Gastrocnemius medialis (tissue), 4 donors: ENCODE data around the gene CALN1. TPM values are rescaled to one million over a fixed set of nuclear protein-coding genes. Genes with fewer than 3 reads are reported as not detected.

ENCODE experiments used
- ATAC-seq, 2 donors: fragments of 150-250 bp; one replicate each; pipeline ENCODE4 v1.9.1; 2016
- DNase-seq, 2 donors: peaks; one replicate each; pipeline ENCODE4 v3.0.0-alpha.2; 2019
- H3K27ac ChIP-seq, 4 donors: fragments of 200-600 bp; sonication (generic); 1 replicate in 1 of 4; 2 replicates in 3 of 4; pipeline ENCODE4 v1.5.1; 2016 to 2018; ENCODE audit warnings: mild to moderate bottlenecking in 2 of 4, moderate library complexity in 1 of 4
- H3K27me3 ChIP-seq, 3 donors: fragments of 200-600 bp; sonication (generic) in 2 of 3; 1 replicate in 1 of 3; 2 replicates in 2 of 3; pipeline versions ENCODE4 v1.5.1 to v1.6.0; 2016 to 2019; ENCODE audit warnings: mild to moderate bottlenecking in 1 of 3, moderate library complexity in 1 of 3
- H3K36me3 ChIP-seq, 2 donors: fragments of 200-600 bp; sonication (generic) in 1 of 2; one replicate each; pipeline ENCODE4 v1.5.1; 2017 to 2018
- H3K4me1 ChIP-seq, 2 donors: fragments of 200-600 bp; sonication (generic) in 1 of 2; one replicate each; pipeline ENCODE4 v1.5.1; 2016 to 2017; ENCODE audit warnings: mild to moderate bottlenecking in 2 of 2
- H3K4me3 ChIP-seq, 4 donors: fragments of 200-600 bp; sonication (generic) in 3 of 4; 1 replicate in 1 of 4; 2 replicates in 3 of 4; pipeline ENCODE4 v1.5.1; 2016 to 2019; ENCODE audit warnings: mild to moderate bottlenecking in 2 of 4
- H3K9me3 ChIP-seq, 3 donors: fragments of 200-600 bp; sonication (generic) in 2 of 3; 1 replicate in 1 of 3; 2 replicates in 2 of 3; pipeline ENCODE4 v1.5.1; 2016 to 2019
- POLR2A ChIP-seq, 2 donors: fragments of 450-650 bp; IDR thresholded peaks; one replicate each; pipeline ENCODE4 v1.6.1; 2017; ENCODE audit warnings: antibody characterized with exemption in 2 of 2, mild to moderate bottlenecking in 2 of 2, moderate library complexity in 2 of 2
- in situ Hi-C, 4 donors: fragments of 200-750 bp; cut with MboI; loops; one replicate each; pipeline versions ENCODE4 v1.15.0 to v1.8.0; 2017; ENCODE audit warnings: low sequenced_read_pairs in 4 of 4
- intact Hi-C: fragments of 100-400 bp; cut with DNase I; formaldehyde crosslinking; loops from one replicate; pipeline ENCODE4 v1.15.1; 2023; ENCODE audit warnings: low total_unique reads
- total RNA-seq, 4 donors: library from RNA; depleted of rRNA; stranded (reverse); fragments of >200 nt; gene quantifications; one replicate each; pipeline versions ENCODE4 v1.1.0 to v1.2.3, GENCODE V29; 2016
- TF ChIP-seq, protein P1 (sequence below), 5 experiments: fragments of 450-650 bp in 3 of 5; fragments of 200-600 bp in 2 of 5; sonication (generic) in 2 of 5; IDR thresholded peaks in 4 of 5; conservative IDR thresholded peaks in 1 of 5; 1 replicate in 4 of 5; 2 replicates in 1 of 5; pipeline ENCODE4 v1.5.1; 2016 to 2019; ENCODE audit warnings: antibody characterized with exemption in 5 of 5, mild to moderate bottlenecking in 3 of 5, moderate library complexity in 3 of 5

The CALN1 gene
- total RNA-seq, 4 donors from 2014 or later: not detected

DNA sequence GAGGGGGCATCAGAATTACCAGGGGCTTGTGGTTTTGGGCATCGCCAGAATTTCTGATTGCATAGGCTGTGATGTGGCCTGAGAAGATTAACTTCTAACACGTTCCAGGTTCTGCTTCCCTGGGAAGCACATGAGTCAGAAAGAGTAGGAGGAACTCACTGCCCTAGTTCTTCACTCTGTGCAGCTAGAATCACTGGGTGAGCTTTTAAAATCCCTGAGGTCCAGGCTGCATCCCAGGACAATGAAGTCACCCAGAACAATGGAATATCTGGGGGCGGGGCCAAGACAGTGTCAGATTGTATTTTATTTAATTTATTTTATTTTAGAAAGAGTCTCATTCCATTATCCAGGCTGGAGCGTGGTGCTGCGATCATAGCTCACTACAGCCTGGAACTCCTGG, 636.5 kb downstream of the CALN1 start:
- no peak overlapping the region for H3K4me3 ChIP-seq
- intact Hi-C loops (no loop called here), in situ Hi-C loops (no loop called here)
- no peaks in the 10 kb centered on the region for H3K9me3 ChIP-seq
- ATAC-seq: no peak
- H3K36me3 ChIP-seq: no peaks in the 10 kb centered on the region
- no peaks in the 10 kb centered on the region for H3K27me3 ChIP-seq
- H3K4me1 ChIP-seq: no peaks in the 10 kb centered on the region
- DNase-seq: no peak
- H3K27ac ChIP-seq: no peak overlapping the region
- TF ChIP-seq, protein P1, sequence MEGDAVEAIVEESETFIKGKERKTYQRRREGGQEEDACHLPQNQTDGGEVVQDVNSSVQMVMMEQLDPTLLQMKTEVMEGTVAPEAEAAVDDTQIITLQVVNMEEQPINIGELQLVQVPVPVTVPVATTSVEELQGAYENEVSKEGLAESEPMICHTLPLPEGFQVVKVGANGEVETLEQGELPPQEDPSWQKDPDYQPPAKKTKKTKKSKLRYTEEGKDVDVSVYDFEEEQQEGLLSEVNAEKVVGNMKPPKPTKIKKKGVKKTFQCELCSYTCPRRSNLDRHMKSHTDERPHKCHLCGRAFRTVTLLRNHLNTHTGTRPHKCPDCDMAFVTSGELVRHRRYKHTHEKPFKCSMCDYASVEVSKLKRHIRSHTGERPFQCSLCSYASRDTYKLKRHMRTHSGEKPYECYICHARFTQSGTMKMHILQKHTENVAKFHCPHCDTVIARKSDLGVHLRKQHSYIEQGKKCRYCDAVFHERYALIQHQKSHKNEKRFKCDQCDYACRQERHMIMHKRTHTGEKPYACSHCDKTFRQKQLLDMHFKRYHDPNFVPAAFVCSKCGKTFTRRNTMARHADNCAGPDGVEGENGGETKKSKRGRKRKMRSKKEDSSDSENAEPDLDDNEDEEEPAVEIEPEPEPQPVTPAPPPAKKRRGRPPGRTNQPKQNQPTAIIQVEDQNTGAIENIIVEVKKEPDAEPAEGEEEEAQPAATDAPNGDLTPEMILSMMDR (IDR thresholded peaks at IDR 0.05 in 4 of 5, conservative IDR thresholded peaks at IDR 0.05 in 1 of 5): no peak
- TF ChIP-seq POLR2A (IDR thresholded peaks at IDR 0.05): no peak

DNA sequence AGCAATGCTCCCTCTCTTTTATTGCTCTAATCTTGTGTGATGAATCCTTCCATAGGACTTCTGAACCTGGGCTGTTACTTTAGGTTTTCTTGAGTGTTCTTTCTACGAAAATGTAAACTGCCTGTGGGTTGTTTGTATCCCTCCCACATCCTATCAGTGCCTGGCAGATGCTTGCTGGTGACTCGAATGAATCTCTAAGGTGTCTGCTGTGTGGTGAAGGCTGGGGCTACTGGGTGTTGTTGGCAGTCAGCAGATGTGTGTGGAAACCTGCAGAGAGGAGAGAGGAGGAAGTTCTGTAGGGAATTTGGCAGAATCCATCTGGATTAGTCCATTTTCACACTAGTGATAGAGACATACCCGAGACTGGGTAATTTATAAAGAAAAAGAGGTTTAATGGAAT, 639.4 kb downstream of the CALN1 start:
- intact Hi-C loops (no loop called here), in situ Hi-C loops (no loop called here)
- no peak overlapping the region for H3K4me3 ChIP-seq
- no peaks in the 10 kb centered on the region for H3K27me3 ChIP-seq
- H3K36me3 ChIP-seq: no peaks in the 10 kb centered on the region
- DNase-seq: no peak
- no peaks in the 10 kb centered on the region for H3K4me1 ChIP-seq
- H3K27ac ChIP-seq: no peak overlapping the region
- no peaks in the 10 kb centered on the region for H3K9me3 ChIP-seq
- ATAC-seq: no peak
- TF ChIP-seq, protein P1 (IDR thresholded peaks at IDR 0.05 in 4 of 5, conservative IDR thresholded peaks at IDR 0.05 in 1 of 5): no peak
- no peak for TF ChIP-seq POLR2A (IDR thresholded peaks at IDR 0.05)

DNA sequence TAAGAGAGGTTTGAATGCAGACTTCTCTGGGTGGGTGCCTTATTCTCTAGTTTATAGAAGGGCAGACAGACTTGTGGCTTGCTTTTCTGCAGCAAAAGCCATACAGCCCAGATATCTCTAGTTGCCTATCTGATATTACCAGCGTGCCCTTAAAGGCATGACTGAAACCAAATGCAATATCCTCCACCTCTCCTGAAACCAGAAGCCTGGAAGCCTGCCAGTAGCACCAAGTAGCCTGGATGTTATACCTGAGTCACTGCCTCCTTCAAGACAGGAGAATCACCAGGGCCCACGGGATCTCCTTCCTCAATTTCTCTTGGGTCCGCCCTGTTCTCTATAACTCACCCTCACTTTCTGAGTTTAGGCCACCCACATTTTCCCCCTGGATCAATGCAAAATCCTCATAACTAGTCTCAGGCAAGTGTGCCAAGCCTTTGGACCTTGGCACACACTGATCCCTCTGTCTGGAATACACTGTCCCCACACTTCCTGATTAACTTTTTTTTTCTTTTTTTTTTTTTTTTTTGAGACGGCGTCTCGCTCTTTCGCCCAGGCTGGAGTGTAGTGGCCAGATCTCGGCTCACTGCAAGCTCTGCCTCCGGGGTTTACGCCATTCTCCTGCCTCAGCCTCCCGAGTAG, 641.8 kb downstream of the CALN1 start:
- H3K4me3 ChIP-seq: no peak overlapping the region
- ATAC-seq: no peak
- H3K27ac ChIP-seq: no peak overlapping the region
- H3K36me3 ChIP-seq: no peaks in the 10 kb centered on the region
- in situ Hi-C loops: no loop called here
- H3K27me3 ChIP-seq: no peaks in the 10 kb centered on the region
- DNase-seq: no peak
- intact Hi-C loops: no loop called here
- H3K9me3 ChIP-seq: no peaks in the 10 kb centered on the region
- H3K4me1 ChIP-seq: no peaks in the 10 kb centered on the region
- TF ChIP-seq, protein P1 (IDR thresholded peaks at IDR 0.05 in 4 of 5, conservative IDR thresholded peaks at IDR 0.05 in 1 of 5): no peak
- no peak for TF ChIP-seq POLR2A (IDR thresholded peaks at IDR 0.05)

DNA sequence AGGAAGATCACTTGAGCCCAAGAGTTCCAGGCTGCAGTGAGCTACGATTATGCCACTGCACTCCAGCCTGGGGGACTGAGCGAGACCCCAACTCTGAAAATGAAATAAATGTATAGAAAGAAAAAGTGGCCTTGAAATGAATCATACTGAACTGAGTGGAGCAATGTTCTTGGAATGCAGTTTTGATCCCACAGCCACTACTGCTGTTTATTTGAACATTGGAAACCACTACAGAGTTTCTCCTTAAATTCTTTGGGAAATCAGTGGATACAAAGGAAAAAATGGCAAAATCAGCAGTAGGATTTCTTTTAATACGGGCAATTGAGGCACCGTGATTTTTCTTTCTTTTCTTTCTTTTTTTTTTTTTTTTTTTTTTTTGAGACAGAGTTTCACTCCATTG, 642.8 kb downstream of the CALN1 start:
- TF ChIP-seq, protein P1 (IDR thresholded peaks at IDR 0.05 in 4 of 5, conservative IDR thresholded peaks at IDR 0.05 in 1 of 5): no peak
- no peak for TF ChIP-seq POLR2A (IDR thresholded peaks at IDR 0.05)
- no peaks in the 10 kb centered on the region for H3K36me3 ChIP-seq
- H3K27ac ChIP-seq: no peak overlapping the region
- intact Hi-C loops: no loop called here
- no peaks in the 10 kb centered on the region for H3K27me3 ChIP-seq
- no peak for ATAC-seq
- H3K4me3 ChIP-seq: no peak overlapping the region
- DNase-seq: no peak
- H3K9me3 ChIP-seq: no peaks in the 10 kb centered on the region
- in situ Hi-C loops: no loop called here
- no peaks in the 10 kb centered on the region for H3K4me1 ChIP-seq

DNA sequence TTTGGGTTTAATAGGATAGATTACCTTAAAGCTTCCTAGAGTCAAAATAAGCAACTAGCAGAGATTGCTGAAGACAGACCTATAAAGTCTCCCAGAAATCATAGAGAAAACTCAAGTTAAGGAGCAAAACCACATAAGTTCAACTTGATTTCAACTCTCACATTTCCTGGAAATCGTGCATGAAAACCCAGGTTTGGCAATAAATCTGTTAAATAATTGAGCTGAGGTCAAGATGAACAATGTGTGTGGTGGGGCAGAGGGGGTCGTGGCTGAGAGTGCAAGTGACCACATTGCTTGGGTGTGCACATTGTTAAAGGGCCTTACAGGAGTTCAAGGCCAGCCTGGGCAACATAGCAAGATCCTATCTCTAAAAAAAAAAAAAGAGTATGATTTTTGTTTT, 643.7 kb downstream of the CALN1 start:
- intact Hi-C loops: no loop called here
- H3K27me3 ChIP-seq: no peaks in the 10 kb centered on the region

More for the DNA sequence above, 643.7 kb downstream of the CALN1 start:
- in situ Hi-C loops: no loop called here
- TF ChIP-seq, protein P1 (IDR thresholded peaks at IDR 0.05 in 4 of 5, conservative IDR thresholded peaks at IDR 0.05 in 1 of 5): no peak
- TF ChIP-seq POLR2A (IDR thresholded peaks at IDR 0.05): no peak
- ATAC-seq: no peak
- no peak for DNase-seq
- H3K4me1 ChIP-seq: no peaks in the 10 kb centered on the region
- H3K4me3 ChIP-seq: no peak overlapping the region
- no peak overlapping the region for H3K27ac ChIP-seq
- no peaks in the 10 kb centered on the region for H3K36me3 ChIP-seq
- no peaks in the 10 kb centered on the region for H3K9me3 ChIP-seq
